Caco-2 (cell line): ENCODE data around the gene GINS2. TPM values are rescaled to one million over a fixed set of nuclear protein-coding genes. Genes with fewer than 3 reads are reported as not detected.

ENCODE experiments used
- BruUV-seq: library from RNA; stranded (reverse); fragments of 400-500 nt; replicated peaks from 2 replicates; lab custom pipeline; 2021; lab: Mats Ljungman, UMichigan
- CTCF ChIA-PET: fragments of 300-600 bp; sonication (Branson Sonifier 250); formaldehyde crosslinking; loops from one replicate; lab custom pipeline; 2022; ENCODE audit warnings: antibody characterized with exemption; lab: Charles Lee
- POLR2A ChIA-PET: fragments of 300-600 bp; sonication (Branson Sonifier 250); formaldehyde crosslinking; loops from one replicate; lab custom pipeline; 2022; ENCODE audit warnings: antibody characterized with exemption; lab: Charles Lee
- DNase-seq, 2 experiments: peaks; one replicate each; pipeline versions ENCODE4 v3.0.0 to v3.0.0-alpha.2; 2020 to 2022
- H3K27me3 ChIP-seq: replicated peaks from 2 replicates; pipeline ENCODE4 v1.6.0; 2011; ENCODE audit warnings: low read length; ENCODE audit not compliant: control insufficient read depth, insufficient read depth
- H3K36me3 ChIP-seq: 2 replicates; pipeline ENCODE4 v1.5.1; 2011; ENCODE audit warnings: low read length; ENCODE audit not compliant: control insufficient read depth, insufficient read depth
- H3K4me1 ChIP-seq: fragments of 250-450 bp; sonication (Bioruptor Pico); 2 replicates; pipeline ENCODE4 v1.5.1; 2020; ENCODE audit warnings: mild to moderate bottlenecking
- H3K4me3 ChIP-seq: 2 replicates; pipeline ENCODE4 v1.5.1; 2011; ENCODE audit warnings: low read depth, mild to moderate bottlenecking, control low read depth, low read length
- H3K9me3 ChIP-seq: fragments of 250-450 bp; sonication (Bioruptor Pico); 2 replicates; pipeline ENCODE4 v1.5.1; 2020; ENCODE audit warnings: mild to moderate bottlenecking, moderate library complexity
- H3K27ac Mint-ChIP-seq: one replicate; pipeline ENCODE4 v1.8.0; 2022; ENCODE audit warnings: mixed read lengths; ENCODE audit not compliant: unreplicated experiment
- H3K27me3 Mint-ChIP-seq: one replicate; pipeline ENCODE4 v1.8.0; 2022; ENCODE audit warnings: mixed read lengths; ENCODE audit not compliant: insufficient read depth, unreplicated experiment
- H3K36me3 Mint-ChIP-seq: one replicate; pipeline ENCODE4 v1.8.0; 2022; ENCODE audit warnings: mild to moderate bottlenecking, mixed read lengths; ENCODE audit not compliant: insufficient read depth, unreplicated experiment
- H3K4me1 Mint-ChIP-seq: one replicate; pipeline ENCODE4 v1.8.0; 2022; ENCODE audit warnings: low read depth, mixed read lengths; ENCODE audit not compliant: unreplicated experiment
- H3K4me3 Mint-ChIP-seq: one replicate; pipeline ENCODE4 v1.8.0; 2022; ENCODE audit warnings: mild to moderate bottlenecking, moderate library complexity, mixed read lengths; ENCODE audit not compliant: unreplicated experiment
- H3K9me3 Mint-ChIP-seq: one replicate; pipeline ENCODE4 v1.8.0; 2022; ENCODE audit warnings: mixed read lengths; ENCODE audit not compliant: unreplicated experiment
- intact Hi-C: fragments of 100-400 bp; cut with micrococcal nuclease; formaldehyde crosslinking; loops from one replicate; pipeline ENCODE4 v1.10.0; 2022; ENCODE audit not compliant: unreplicated experiment
- total RNA-seq: library from RNA; stranded (reverse); gene quantifications from 2 replicates; pipeline ENCODE4 v1.2.3, GENCODE V29; 2022
- TF ChIP-seq, protein P1 (sequence below), 2 experiments: fragments of 200-600 bp in 1 of 2; IDR thresholded peaks; 1 replicate in 1 of 2; 2 replicates in 1 of 2; pipeline versions ENCODE4 v1.5.1 to v1.8.0; 2011 to 2022; ENCODE audit warnings: antibody characterized with exemption in 1 of 2, control low read depth in 1 of 2, inconsistent platforms in 1 of 2, low read depth in 1 of 2, low read length in 1 of 2, mild to moderate bottlenecking in 1 of 2, moderate library complexity in 1 of 2; ENCODE audit not compliant: insufficient read depth in 1 of 2, severe bottlenecking in 1 of 2, unreplicated experiment in 1 of 2

GINS2 gene
- total RNA-seq, 1 experiment from 2014 or later = 62.9 TPM

DNA sequence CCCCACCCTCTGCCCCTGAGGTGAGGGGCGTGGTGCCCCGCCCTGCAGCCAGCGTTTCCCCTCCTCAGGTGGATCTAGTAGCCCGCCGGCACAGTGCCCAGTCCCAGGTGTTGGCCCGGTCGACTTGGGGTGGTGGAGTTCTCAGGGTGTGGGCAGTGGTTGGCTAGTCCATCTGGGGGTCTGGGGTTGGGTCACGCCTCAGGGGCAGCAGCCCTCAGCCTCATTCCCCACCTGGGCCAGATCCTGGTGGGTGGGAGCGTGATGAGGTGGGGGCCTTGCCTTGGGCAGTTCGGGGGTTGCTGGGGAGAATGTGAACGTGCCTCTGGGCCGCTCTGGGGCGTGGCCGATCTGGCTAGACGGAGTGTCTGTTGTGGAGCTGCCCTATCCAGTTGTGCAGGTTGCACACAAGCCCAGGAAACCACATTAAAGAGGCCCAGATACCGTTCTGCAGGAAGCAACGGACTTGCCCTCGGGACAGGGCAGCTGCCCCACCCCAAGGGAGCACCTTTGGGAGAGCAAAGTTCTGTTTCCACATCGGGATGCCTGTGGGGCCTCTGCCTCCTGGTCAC is 43.6 kb downstream of the GINS2 start:
- no peak overlapping the region for H3K4me3 ChIP-seq

GRCh38 chr16:85644093-85644712 is 44.6 kb downstream of the GINS2 start:
- CTCF ChIA-PET = interaction anchor here (1.0 kb wide), 1 partner anchor 28 kb away, joined by 3 read pairs; no protein-coding TSS in a partner anchor
- Mint-ChIP-seq H3K9me3 (no peaks in the 10 kb centered on the region), H3K27me3 (no peaks in the 10 kb centered on the region), H3K4me3 (peak overlapping the region; percentile 39), H3K27ac (peak overlapping the region; percentile 73), H3K4me1 (peaks cover 24% of the 10 kb centered on the region), H3K36me3 (peaks cover 77% of the 10 kb centered on the region)
- intact Hi-C loops = no loop called here
- BruUV-seq = no TSS peak
- Histone ChIP-seq H3K9me3 (no peaks in the 10 kb centered on the region), H3K4me3 (no peak overlapping the region), H3K4me1 (peaks cover 28% of the 10 kb centered on the region), H3K36me3 (no peaks in the 10 kb centered on the region; the same call in none of the 2 replicates), H3K27me3 (no peaks in the 10 kb centered on the region)
- TF ChIP-seq, protein P1, sequence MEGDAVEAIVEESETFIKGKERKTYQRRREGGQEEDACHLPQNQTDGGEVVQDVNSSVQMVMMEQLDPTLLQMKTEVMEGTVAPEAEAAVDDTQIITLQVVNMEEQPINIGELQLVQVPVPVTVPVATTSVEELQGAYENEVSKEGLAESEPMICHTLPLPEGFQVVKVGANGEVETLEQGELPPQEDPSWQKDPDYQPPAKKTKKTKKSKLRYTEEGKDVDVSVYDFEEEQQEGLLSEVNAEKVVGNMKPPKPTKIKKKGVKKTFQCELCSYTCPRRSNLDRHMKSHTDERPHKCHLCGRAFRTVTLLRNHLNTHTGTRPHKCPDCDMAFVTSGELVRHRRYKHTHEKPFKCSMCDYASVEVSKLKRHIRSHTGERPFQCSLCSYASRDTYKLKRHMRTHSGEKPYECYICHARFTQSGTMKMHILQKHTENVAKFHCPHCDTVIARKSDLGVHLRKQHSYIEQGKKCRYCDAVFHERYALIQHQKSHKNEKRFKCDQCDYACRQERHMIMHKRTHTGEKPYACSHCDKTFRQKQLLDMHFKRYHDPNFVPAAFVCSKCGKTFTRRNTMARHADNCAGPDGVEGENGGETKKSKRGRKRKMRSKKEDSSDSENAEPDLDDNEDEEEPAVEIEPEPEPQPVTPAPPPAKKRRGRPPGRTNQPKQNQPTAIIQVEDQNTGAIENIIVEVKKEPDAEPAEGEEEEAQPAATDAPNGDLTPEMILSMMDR (IDR thresholded peaks at IDR 0.05; ENCODE audit: insufficient read depth in 1 of 2, low read depth in 1 of 2, low read length in 1 of 2, severe bottlenecking in 1 of 2, unreplicated experiment in 1 of 2) = no peak
- POLR2A ChIA-PET = no interaction called here
- no peak for DNase-seq

More for the DNA sequence above, 43.6 kb downstream of the GINS2 start:
- H3K4me1 ChIP-seq = peaks cover 28% of the 10 kb centered on the region
- no peaks in the 10 kb centered on the region for H3K27me3 Mint-ChIP-seq
- H3K9me3 Mint-ChIP-seq = no peaks in the 10 kb centered on the region
- DNase-seq = peak; percentile 90 to 92
- peak overlapping the region; percentile 73 for H3K27ac Mint-ChIP-seq
- H3K4me3 Mint-ChIP-seq = peak overlapping the region; percentile 39
- no peaks in the 10 kb centered on the region for H3K27me3 ChIP-seq
- peaks cover 3% of the 10 kb centered on the region for H3K36me3 ChIP-seq
- no TSS peak for BruUV-seq
- intact Hi-C loops = loop anchor here (1.0 kb wide), 1 partner anchor 23 kb away; no protein-coding TSS in a partner anchor
- ChIA-PET CTCF (interaction anchor here (0.6 to 1.2 kb wide), 3 partner anchors 8 to 29 kb away, joined by 3 read pairs; no protein-coding TSS in a partner anchor), POLR2A (interaction anchor here (0.6 kb wide), 1 partner anchor 11 kb away, joined by 10 read pairs; no protein-coding TSS in a partner anchor)
- H3K36me3 Mint-ChIP-seq = peaks cover 79% of the 10 kb centered on the region
- peaks cover 24% of the 10 kb centered on the region for H3K4me1 Mint-ChIP-seq
- TF ChIP-seq, protein P1 (IDR thresholded peaks at IDR 0.05; ENCODE audit: insufficient read depth in 1 of 2, low read depth in 1 of 2, low read length in 1 of 2, severe bottlenecking in 1 of 2, unreplicated experiment in 1 of 2) = no peak
- no peaks in the 10 kb centered on the region for H3K9me3 ChIP-seq

- Histone ChIP-seq H3K4me3 (no peak overlapping the region), H3K9me3 (no peaks in the 10 kb centered on the region), H3K36me3 (no peaks in the 10 kb centered on the region; the same call in none of the 2 replicates), H3K4me1 (peaks cover 28% of the 10 kb centered on the region), H3K27me3 (no peaks in the 10 kb centered on the region)
- H3K9me3 Mint-ChIP-seq = no peaks in the 10 kb centered on the region
- no peak overlapping the region for H3K4me3 Mint-ChIP-seq
- intact Hi-C loops = no loop called here
- peaks cover 75% of the 10 kb centered on the region for H3K36me3 Mint-ChIP-seq
- H3K27me3 Mint-ChIP-seq = no peaks in the 10 kb centered on the region
- CTCF ChIA-PET = interaction anchor here (1.0 kb wide), 1 partner anchor 28 kb away, joined by 3 read pairs; no protein-coding TSS in a partner anchor
- TF ChIP-seq, protein P1 (IDR thresholded peaks at IDR 0.05; ENCODE audit: insufficient read depth in 1 of 2, low read depth in 1 of 2, low read length in 1 of 2, severe bottlenecking in 1 of 2, unreplicated experiment in 1 of 2) = no peak
- no peak for DNase-seq
- peaks cover 24% of the 10 kb centered on the region for H3K4me1 Mint-ChIP-seq
- POLR2A ChIA-PET = no interaction called here
- H3K27ac Mint-ChIP-seq = peak overlapping the region; percentile 73
- no TSS peak for BruUV-seq
Observed at GRCh38 chr16:85643631-85644030, 45.1 kb downstream of the GINS2 start.
